ENCODE results near the gene SLC12A7.
"Not testable (repeated sequence)": the region's sequence is repeated elsewhere in the genome, so short reads cannot be mapped to it uniquely, and the experiment has no call there.

Gene SLC12A7

DNA sequence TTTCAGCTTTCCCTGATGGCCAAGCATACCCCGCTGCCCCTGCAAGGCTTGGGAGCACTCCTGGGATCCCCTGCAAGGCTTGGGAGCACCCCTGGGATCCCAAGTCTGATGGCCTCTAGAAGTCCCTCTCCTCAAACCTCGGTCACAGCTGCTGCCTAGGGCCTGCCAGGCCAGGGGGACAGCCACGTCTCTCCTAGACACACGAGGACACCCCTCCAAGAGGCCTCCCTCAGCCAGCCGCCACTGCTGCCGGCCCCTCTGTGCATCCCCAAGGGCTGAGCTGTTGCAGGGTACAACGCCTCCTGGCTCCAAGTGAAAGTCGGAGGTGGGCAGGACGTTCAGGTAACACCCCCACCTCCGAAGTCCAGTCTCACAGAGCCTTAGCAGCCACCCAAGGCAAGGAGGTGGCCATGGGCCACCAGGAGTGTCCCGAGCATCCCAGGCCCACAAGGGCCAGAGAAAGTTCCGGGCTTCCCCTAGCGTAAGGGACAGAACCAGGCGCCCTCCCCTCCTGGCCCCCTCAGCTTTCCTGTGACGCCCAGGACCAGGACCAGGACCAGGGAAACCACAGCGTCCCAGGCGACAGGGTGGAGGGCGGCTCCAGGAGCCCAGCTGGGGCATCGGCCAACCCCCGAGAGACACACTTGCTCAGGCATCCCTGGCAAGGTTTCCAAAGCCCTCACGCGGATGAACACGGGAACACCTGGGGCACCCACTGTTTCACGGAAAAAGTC lies 17.3 kb upstream of the SLC12A7 start:
- Mint-ChIP-seq H3K27me3 (peaks cover 7% of the 10 kb centered on the region), H3K36me3 (ENCODE audit: insufficient read depth) (peaks cover 2% of the 10 kb centered on the region), H3K9me3 (no peaks in the 10 kb centered on the region), H3K4me1 (no peaks in the 10 kb centered on the region), H3K27ac (ENCODE audit: low read depth) (no peak overlapping the region), H3K4me3 (no peak overlapping the region)
- ATAC-seq (replicated peaks; ENCODE audit: extremely low read depth, poor library complexity, severe bottlenecking) (no peak), DNase-seq (ENCODE audit: low spot score in 2 of 2) (no peak)

DNA sequence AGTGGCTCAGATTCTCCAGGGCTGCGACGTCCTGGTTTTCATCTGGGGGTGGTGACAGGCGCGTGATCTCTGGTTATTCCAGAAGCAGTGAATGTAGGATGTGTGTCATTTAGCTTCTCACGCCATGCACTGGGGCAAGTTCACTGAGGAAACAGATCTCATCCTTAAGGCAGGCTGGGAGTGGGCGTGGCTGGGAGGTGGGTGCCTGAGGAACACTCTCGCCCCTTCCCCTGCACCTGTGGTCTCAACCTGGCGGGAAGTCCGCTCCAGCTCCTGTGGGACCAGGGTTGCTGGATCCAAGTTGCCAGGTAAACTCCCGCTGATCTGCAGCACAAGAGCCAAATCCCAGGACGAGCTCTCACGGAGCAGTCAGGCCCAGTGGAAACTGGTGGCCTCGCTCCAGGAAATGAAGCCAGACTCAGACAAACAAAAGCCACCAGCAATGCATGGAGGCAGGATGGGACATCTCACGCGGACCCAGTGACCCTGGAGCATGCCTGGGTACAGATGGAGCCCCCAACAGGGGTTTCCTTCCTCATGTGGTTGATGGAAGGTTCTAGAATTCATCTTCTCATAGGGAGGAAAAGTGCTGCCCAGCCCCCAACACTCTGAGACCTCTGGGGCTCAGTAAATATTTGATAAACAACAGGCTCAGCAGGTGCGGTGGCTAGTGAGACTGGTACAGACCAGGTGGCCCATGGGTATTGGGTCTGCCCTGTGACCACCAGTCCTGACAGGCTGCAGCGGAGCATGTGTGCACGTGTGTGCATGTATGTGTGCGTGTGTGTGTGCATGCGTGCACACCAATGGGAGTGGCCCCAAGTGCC lies 16.3 kb upstream of the SLC12A7 start:
- no peak overlapping the region for H3K27ac Mint-ChIP-seq (ENCODE audit: low read depth)
- DNase-seq (ENCODE audit: low spot score in 2 of 2) (no peak), ATAC-seq (replicated peaks; ENCODE audit: extremely low read depth, poor library complexity, severe bottlenecking) (no peak)
- H3K4me1 Mint-ChIP-seq: no peaks in the 10 kb centered on the region
- no peak overlapping the region for H3K4me3 Mint-ChIP-seq
- peaks cover 2% of the 10 kb centered on the region for H3K36me3 Mint-ChIP-seq (ENCODE audit: insufficient read depth)
- no peaks in the 10 kb centered on the region for H3K9me3 Mint-ChIP-seq
- H3K27me3 Mint-ChIP-seq: peaks cover 7% of the 10 kb centered on the region

DNA sequence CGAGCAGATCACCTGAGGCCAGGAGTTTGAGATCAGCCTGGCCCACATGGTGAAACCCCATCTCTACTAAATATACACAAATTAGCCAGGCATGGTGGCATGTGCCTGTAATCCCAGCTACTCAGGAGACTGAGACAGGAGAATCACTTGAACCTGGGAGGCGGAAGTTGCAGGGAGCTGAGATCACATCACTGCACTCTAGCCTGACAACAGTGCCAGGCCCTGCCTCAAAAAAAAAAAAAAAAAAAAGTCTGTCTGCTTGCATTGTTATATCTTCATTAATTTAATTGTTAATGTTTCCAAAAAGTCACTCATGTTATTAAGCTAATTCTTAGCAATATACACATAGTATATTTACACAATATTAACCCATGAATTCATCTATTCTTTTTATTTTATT lies 13.8 kb upstream of the SLC12A7 start:
- not testable (repeated sequence) for DNase-seq (ENCODE audit: low spot score in 2 of 2); H3K27me3 Mint-ChIP-seq; H3K9me3 Mint-ChIP-seq; H3K27ac Mint-ChIP-seq (ENCODE audit: low read depth); H3K36me3 Mint-ChIP-seq (ENCODE audit: insufficient read depth); H3K4me1 Mint-ChIP-seq; ATAC-seq (replicated peaks; ENCODE audit: extremely low read depth, poor library complexity, severe bottlenecking); H3K4me3 Mint-ChIP-seq

- DNase-seq (ENCODE audit: low spot score in 2 of 2): no peak
- Mint-ChIP-seq H3K4me1 (no peaks in the 10 kb centered on the region), H3K27ac (ENCODE audit: low read depth) (no peak overlapping the region), H3K9me3 (no peaks in the 10 kb centered on the region), H3K36me3 (ENCODE audit: insufficient read depth) (no peaks in the 10 kb centered on the region), H3K27me3 (peaks cover 10% of the 10 kb centered on the region), H3K4me3 (no peak overlapping the region)
- no peak for ATAC-seq (replicated peaks; ENCODE audit: extremely low read depth, poor library complexity, severe bottlenecking)
These were observed 13.1 kb upstream of the SLC12A7 start for GRCh38 chr5:1125030-1125357.

DNA sequence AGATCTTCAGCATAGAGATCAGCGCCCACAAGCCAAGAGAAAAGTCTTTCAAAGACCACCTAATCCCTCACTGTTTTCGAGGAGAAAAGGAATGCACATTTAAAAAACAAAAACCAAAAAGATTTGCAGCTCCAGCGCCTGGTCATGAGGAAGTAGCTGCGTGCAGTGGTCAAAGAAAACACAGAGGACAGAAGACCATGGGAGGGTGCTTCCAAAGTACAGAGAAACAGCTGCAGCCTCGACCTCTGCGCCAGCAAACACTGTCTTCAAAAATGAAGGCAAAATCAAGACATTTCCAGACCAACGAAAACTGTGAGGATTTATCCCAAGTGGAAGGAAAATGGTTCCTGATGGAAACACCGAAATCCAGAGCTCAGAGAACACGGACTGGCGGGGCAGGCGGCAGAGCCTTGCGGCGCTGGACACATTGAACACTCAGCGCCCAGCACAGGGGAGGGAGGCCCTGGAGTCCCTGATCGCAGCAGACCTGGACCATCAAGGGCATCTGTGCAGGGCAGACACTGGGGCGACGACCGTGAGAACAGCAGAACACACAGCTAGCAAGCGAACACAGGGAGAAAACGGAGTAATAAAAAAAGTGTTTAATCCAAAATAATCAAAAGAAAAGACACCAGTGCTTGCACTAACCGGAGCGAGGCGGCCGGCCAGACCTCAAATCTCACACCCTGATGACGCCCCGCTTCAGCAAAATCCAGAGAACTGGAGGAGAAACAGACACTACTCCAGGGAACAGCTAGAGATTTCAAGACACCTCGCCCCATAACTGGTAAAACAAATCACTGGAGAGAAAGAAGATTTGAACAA lies 12.6 kb upstream of the SLC12A7 start:
- no peak overlapping the region for H3K4me3 Mint-ChIP-seq
- H3K36me3 Mint-ChIP-seq (ENCODE audit: insufficient read depth): no peaks in the 10 kb centered on the region
- DNase-seq (ENCODE audit: low spot score in 2 of 2) (no peak), ATAC-seq (replicated peaks; ENCODE audit: extremely low read depth, poor library complexity, severe bottlenecking) (no peak)
- H3K27me3 Mint-ChIP-seq: peaks cover 13% of the 10 kb centered on the region
- no peaks in the 10 kb centered on the region for H3K9me3 Mint-ChIP-seq
- no peaks in the 10 kb centered on the region for H3K4me1 Mint-ChIP-seq
- no peak overlapping the region for H3K27ac Mint-ChIP-seq (ENCODE audit: low read depth)

DNA sequence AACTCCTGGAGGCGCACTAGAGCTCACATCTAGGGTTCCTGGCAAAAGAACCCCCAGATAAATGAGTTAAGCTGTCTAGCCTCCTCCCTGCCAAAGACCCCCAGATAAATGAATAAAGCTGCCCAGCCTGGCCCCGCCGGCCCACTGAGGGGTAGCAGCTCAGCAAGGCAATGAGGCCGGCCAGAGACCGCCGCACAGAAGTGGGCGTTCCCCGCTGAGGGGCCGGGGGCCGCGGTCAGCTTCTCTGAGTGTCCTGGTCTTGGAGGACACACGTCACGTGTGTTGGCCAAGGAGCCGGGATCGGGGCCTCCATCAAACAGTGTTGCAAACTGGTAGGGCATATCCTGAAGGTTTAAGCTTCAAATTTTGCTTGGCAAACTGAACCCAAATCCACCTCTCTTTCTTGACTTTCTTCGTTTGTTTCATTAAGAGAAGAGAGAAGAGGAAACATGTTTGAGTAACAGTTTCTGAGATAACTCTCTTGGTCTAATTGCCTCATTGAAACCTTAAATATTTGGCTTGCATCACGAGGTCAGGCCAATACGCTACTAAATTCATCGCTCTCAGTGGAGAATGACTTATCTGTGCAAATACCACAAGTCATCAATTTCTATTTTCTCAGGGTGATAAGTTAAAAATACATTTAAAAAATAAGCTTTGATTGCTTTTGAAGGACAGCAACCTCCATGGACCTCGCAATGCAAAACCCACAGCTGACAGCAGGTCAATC lies 11.7 kb upstream of the SLC12A7 start:
- ATAC-seq (replicated peaks; ENCODE audit: extremely low read depth, poor library complexity, severe bottlenecking) (no peak), DNase-seq (ENCODE audit: low spot score in 2 of 2) (no peak)
- Mint-ChIP-seq H3K4me3 (no peak overlapping the region), H3K4me1 (no peaks in the 10 kb centered on the region), H3K36me3 (ENCODE audit: insufficient read depth) (no peaks in the 10 kb centered on the region), H3K27me3 (peaks cover 13% of the 10 kb centered on the region), H3K27ac (ENCODE audit: low read depth) (no peak overlapping the region), H3K9me3 (no peaks in the 10 kb centered on the region)

- H3K4me1 Mint-ChIP-seq: no peaks in the 10 kb centered on the region
These were observed 10.8 kb upstream of the SLC12A7 start for GRCh38 chr5:1122511-1123294.

DNA sequence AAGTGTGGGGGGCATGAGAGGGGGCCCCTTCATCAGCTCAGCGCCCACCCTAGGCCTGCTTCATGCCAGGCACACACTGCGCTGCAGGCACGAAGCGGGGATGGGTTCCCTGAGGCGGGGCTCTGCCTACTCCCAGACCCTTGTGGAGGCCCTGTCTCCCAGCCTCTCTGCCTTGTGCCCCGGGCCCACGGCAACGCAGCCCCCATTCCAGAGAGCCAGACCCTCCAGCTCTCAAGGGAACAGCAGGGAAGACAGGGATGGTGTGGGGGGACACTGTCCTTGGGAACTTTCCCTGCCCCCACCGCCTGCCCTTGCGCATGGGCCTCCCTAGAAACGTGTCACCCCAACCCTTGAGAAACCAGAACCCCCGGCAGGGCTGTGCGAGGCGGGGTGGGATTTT lies 10.0 kb upstream of the SLC12A7 start:
- no peak for DNase-seq (ENCODE audit: low spot score in 2 of 2)
- no peak for ATAC-seq (replicated peaks; ENCODE audit: extremely low read depth, poor library complexity, severe bottlenecking)
- peaks cover 13% of the 10 kb centered on the region for H3K27me3 Mint-ChIP-seq
- H3K4me3 Mint-ChIP-seq: no peak overlapping the region
- H3K9me3 Mint-ChIP-seq: no peaks in the 10 kb centered on the region
- H3K4me1 Mint-ChIP-seq: no peaks in the 10 kb centered on the region
- H3K36me3 Mint-ChIP-seq (ENCODE audit: insufficient read depth): no peaks in the 10 kb centered on the region
- H3K27ac Mint-ChIP-seq (ENCODE audit: low read depth): no peak overlapping the region

More at GRCh38 chr5:1122511-1123294, 10.8 kb upstream of the SLC12A7 start:
- ATAC-seq (replicated peaks; ENCODE audit: extremely low read depth, poor library complexity, severe bottlenecking) (no peak), DNase-seq (ENCODE audit: low spot score in 2 of 2) (no peak)
- H3K9me3 Mint-ChIP-seq: no peaks in the 10 kb centered on the region
- no peak overlapping the region for H3K4me3 Mint-ChIP-seq
- H3K27me3 Mint-ChIP-seq: peaks cover 13% of the 10 kb centered on the region
- H3K27ac Mint-ChIP-seq (ENCODE audit: low read depth): no peak overlapping the region
- H3K36me3 Mint-ChIP-seq (ENCODE audit: insufficient read depth): no peaks in the 10 kb centered on the region

GRCh38 chr5:1121044-1121443 lies 9.2 kb upstream of the SLC12A7 start:
- Mint-ChIP-seq H3K27ac (ENCODE audit: low read depth) (no peak overlapping the region), H3K36me3 (ENCODE audit: insufficient read depth) (no peaks in the 10 kb centered on the region), H3K4me1 (no peaks in the 10 kb centered on the region), H3K9me3 (no peaks in the 10 kb centered on the region), H3K27me3 (peaks cover 13% of the 10 kb centered on the region), H3K4me3 (no peak overlapping the region)
- DNase-seq (ENCODE audit: low spot score in 2 of 2): no peak
- ATAC-seq (replicated peaks; ENCODE audit: extremely low read depth, poor library complexity, severe bottlenecking): no peak

- Mint-ChIP-seq H3K27ac (ENCODE audit: low read depth) (no peak overlapping the region), H3K36me3 (ENCODE audit: insufficient read depth) (no peaks in the 10 kb centered on the region), H3K9me3 (no peaks in the 10 kb centered on the region), H3K27me3 (peaks cover 13% of the 10 kb centered on the region), H3K4me1 (no peaks in the 10 kb centered on the region), H3K4me3 (no peak overlapping the region)
- DNase-seq (ENCODE audit: low spot score in 2 of 2) (no peak), ATAC-seq (replicated peaks; ENCODE audit: extremely low read depth, poor library complexity, severe bottlenecking) (no peak)
These were observed 8.6 kb upstream of the SLC12A7 start for GRCh38 chr5:1120236-1120999.

- no peaks in the 10 kb centered on the region for H3K36me3 Mint-ChIP-seq (ENCODE audit: insufficient read depth)
- H3K4me3 Mint-ChIP-seq: no peak overlapping the region
- H3K27me3 Mint-ChIP-seq: peaks cover 13% of the 10 kb centered on the region
- no peak for DNase-seq (ENCODE audit: low spot score in 2 of 2)
- H3K27ac Mint-ChIP-seq (ENCODE audit: low read depth): no peak overlapping the region
- ATAC-seq (replicated peaks; ENCODE audit: extremely low read depth, poor library complexity, severe bottlenecking): no peak
- H3K9me3 Mint-ChIP-seq: no peaks in the 10 kb centered on the region
- H3K4me1 Mint-ChIP-seq: no peaks in the 10 kb centered on the region
These were observed 7.5 kb upstream of the SLC12A7 start for GRCh38 chr5:1119312-1119831.
